ENCODE data around the gene KHDRBS1.
A peak's percentile ranks its signal among the peaks of the same experiment; 100 is the strongest.
"Not testable (repeated sequence)": the region's sequence is repeated elsewhere in the genome, so short reads cannot be mapped to it uniquely, and the experiment has no call there.

Gene KHDRBS1

GRCh38 chr1:32066489-32066873 is 52.8 kb downstream of the KHDRBS1 start:
- no peak for DNase-seq

GRCh38 chr1:32068957-32069588 is 55.4 kb downstream of the KHDRBS1 start:
- DNase-seq: no peak

GRCh38 chr1:32071758-32072621 is 58.3 kb downstream of the KHDRBS1 start:
- no peak for DNase-seq

- DNase-seq: peak; percentile 86
These were observed 59.1 kb downstream of the KHDRBS1 start, which contains the start of gene TMEM39B for GRCh38 chr1:32072622-32073298. Gene TMEM39B (plus strand): TSS chr1:32072939. CDS start chr1:32073048, 109 bp downstream.

GRCh38 chr1:32073299-32074229 is 59.9 kb downstream of the KHDRBS1 start:
- DNase-seq: no peak

GRCh38 chr1:32074841-32075240 is 61.2 kb downstream of the KHDRBS1 start:
- no peak for DNase-seq

GRCh38 chr1:32077451-32077850 is 63.8 kb downstream of the KHDRBS1 start:
- no peak for DNase-seq

- no peak for DNase-seq
These were observed 68.4 kb downstream of the KHDRBS1 start for GRCh38 chr1:32082022-32082421.

- DNase-seq: not testable (repeated sequence)
These were observed 72.7 kb downstream of the KHDRBS1 start for GRCh38 chr1:32086381-32086780.

- no peak for DNase-seq
These were observed 77.5 kb downstream of the KHDRBS1 start for GRCh38 chr1:32091176-32091575.

GRCh38 chr1:32091591-32091990 is 77.9 kb downstream of the KHDRBS1 start:
- no peak for DNase-seq
